NCI-H524 (cell line): ENCODE measurements around the gene COL24A1.
"Not testable (repeated sequence)": the region's sequence is repeated elsewhere in the genome, so short reads cannot be mapped to it uniquely, and the experiment has no call there.

Source experiments
- DNase-seq, 2 experiments: peaks; one replicate each; lab custom pipeline; 2025; lab: John Stamatoyannopoulos, UW

Gene COL24A1

GRCh38 chr1:86153836-86154235 is 2.7 kb downstream of the COL24A1 start:
- DNase-seq, result no peak

DNA sequence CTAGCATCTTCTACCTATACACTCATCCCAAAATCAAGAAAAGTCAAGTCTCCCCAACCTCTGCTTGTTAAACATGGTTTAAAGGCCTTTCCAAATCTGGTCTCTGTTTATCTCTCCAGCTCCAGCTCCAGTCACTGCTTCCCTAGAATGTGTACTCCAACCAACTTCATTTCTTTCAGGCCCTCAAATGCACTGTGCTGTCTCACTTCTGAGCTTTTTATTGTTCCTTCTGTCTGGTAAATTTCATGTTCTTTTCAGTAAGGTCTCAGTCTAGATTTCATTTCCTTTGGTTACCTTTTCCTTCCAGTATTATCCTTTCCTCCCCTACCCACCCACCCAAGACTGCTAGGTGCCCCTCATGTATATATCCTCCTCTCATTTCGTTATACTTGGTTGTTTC is 3.7 kb downstream of the COL24A1 start:
- DNase-seq, result no peak

DNA sequence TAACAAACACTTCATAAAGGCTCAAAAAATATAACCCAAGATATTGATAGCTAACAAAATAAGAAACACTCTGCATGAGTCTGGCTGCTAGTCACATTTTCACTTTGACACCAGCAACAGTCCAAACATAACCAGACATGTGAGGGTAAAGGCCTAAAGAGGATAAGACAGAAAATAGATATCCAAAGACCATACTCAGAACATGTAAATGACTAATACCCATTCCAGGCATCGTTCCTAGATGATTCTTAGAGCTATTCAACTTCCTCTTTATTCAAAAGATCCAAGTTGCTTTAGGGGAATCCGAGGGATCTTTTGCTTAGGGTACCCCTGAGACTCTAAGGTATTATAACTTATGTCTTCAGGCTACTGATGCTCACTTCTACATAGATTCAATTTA is 5.1 kb downstream of the COL24A1 start:
- DNase-seq, result no peak

GRCh38 chr1:86150553-86151055 is 6.0 kb downstream of the COL24A1 start:
- DNase-seq, result no peak

- no peak for DNase-seq
Observed at GRCh38 chr1:86149591-86149990, 7.0 kb downstream of the COL24A1 start.

DNA sequence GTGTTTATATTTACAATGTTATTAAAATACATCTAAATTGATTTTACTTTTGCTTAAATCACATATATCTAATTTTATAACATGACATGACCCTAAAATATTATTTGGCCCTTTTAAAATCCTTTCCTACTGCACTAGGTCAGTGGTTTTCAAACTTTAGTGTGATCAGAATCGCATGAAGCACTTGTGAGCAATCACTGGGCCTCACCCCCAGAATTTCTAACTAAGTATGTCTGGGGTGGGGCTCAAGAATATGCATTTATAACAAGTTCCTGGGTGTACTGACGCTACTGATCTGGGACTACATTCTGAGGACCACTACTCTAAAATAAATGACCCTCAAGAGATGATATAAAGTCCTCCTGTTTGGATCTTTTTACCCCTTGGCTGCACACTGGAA is 8.8 kb downstream of the COL24A1 start:
- DNase-seq, result no peak

DNA sequence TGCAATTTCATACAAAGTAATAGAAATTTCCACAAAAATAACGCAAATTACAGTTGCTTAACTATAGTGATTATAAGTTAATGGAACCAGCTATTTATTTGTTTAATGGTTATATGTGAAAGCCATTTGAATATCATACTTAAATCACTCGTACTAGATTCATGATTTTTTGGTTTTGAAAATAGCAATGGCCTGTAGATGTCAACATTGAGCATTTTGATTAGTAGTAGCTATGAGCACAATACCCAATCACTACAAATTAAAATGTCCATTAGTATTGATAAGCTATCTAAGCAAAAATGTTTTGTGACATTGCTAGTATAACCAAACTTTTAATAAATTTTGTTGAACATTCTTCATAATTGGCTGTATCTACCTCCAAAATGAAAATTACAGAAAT is 10.0 kb downstream of the COL24A1 start:
- no peak for DNase-seq

DNA sequence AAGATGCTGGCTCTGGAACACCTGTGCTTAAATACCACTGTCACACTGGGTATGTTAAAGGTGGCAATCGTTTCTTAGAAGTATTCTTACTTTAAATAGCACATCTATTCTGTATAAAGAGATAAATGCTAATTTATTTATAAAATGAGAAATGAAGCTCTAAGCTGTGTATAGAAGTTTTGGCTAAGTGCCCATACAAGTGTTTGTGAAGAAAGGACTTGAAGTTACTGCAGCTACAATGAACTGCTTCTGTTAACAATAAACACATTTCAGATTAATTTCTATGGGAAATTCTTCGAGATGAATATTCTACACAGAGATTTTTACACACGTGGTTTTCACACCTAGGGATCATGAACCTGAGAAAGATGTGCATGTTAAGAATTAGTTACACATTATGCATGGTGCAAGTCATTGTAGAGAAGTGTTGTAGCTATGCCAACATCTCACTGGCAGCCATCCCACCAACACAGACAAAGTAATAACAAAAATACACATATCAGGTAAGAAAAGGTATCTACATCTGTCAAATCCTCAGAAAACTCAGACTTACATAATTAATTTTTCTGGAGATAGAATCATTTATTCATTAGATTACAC is 16.2 kb downstream of the COL24A1 start:
- DNase-seq, result no peak

DNA sequence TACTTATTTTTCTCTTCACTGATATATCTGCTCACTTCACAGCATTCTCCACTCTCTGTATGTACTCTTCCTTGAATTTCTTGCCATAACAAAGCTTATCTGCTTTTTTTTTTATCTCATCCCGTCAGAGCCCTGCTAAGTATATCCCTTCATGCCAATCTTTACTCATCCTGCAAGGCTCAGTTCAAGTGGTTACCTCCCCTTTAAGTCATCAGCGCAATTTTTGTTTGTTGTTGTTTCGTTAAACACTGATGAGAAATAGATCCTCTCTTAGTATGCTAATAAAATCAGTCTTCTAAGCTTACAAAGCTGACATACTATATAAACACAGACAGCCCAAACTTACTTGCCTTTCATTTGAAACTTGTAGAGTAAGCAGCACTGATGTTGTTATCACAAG is 17.8 kb downstream of the COL24A1 start:
- DNase-seq, result no peak

DNA sequence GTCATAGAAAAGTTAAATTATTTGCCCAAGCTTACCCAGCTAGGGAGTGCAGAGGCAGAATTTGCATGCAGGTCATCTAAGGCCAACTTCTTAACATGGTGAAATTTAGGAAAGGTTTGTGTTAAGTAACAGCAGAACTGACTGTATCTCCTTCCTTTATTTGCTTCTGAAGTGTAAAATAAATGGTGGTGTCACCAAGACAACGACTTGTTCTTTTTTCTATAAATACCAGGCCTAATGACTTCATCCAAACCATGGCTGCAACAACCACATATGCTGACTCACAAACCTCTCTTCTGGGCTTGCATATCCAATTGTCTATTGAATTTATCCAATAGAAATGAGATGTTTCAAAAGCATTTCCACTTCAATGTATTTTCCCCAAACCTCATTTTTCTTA is 19.1 kb downstream of the COL24A1 start:
- no peak for DNase-seq

DNA sequence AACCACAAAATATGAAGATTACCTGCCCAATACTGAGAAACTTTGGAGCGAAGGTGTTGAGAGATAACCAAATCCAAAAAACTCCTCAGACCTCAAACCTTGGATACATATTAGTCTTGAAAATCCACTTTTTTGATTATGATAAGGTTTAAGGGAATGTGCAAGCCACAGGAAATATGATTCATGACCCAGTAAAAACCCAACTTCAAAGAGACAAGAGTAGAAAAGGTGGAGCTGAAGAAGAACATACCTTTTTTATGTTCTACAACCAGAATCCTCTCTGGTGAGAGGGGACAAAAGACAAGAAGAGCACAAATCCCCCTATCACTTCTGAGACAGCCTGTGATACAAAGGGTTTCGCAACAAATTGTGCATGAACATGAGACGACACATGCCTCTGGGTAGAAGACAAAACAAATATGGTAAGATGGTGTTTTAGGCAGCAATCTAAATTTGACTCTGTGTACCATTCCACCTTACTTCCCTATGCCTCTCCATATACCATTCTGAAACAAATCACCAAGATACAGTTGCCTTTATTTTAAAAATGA is 37.3 kb downstream of the COL24A1 start:
- no peak for DNase-seq

- DNase-seq, result no peak
Observed at GRCh38 chr1:86114816-86115400, 41.7 kb downstream of the COL24A1 start.

DNA sequence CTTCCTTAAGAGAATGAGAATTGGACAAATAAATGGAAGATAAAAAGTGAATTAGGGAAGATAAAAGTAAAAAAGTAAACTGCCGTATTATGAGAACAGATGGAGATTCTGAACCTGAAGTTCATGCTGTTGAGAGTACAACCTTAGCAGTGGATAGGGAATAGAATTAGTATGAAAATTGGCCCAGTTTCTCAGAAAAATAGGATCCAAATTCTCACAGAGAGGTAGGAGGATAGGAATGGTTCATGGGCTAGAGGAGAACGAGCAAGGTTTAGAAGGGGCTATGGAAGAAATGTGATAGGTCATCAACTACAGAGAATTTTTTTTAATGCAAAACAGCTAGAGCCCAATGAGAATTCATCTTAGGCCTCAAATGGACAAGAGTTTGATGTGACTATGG is 42.3 kb downstream of the COL24A1 start:
- DNase-seq, result no peak

DNA sequence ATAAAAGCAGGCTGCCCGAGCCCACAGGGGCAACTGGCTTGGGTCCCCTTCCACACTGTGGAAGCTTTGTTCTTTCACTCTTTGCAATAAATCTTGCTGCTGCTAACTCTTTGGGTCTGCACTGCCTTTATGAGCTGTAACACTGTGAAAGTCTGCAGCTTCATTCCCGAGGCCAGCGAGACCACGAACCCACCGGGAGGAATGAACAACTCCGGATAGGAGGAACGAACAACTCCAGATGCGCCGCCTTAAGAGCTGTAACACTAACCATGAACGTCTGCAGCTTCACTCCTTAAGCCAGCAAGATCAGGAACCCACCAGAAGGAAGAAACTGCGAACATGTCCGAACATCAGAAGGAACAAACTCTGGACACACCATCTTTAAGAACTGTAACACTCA is 45.0 kb downstream of the COL24A1 start:
- not testable (repeated sequence) for DNase-seq

DNA sequence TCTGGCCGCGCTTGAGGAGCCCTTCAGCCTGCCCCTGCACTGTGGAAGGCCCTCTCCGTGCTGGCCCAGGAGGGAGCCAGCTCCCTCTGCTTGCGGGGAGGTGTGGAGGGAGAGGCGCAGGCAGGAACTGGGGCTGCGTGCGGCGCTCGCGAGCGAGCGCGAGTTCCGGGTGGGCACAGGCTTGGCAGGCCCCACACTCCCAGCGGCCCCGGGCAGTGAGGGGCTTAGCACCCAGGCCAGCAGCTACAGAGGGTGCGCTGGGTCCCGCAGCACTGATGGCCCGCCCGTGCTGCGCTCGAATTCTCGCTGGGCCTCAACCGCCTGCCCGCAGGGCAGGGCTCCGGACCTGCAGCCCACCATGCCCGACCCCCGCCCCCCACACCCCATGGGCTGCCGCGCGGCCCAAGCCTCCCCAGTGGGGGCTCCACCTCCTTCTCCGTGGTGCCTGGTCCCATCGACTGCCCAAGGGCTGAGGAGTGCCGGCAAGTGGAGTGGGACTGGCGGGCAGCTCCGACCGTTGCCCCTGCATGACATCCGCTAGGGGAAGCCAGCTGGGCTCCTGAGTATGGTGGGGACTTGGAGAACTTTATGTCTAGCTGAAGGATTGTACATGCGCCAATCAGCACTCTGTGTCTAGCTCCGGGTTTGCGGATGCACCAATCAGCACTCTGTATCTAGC is 46.0 kb downstream of the COL24A1 start:
- no peak for DNase-seq

- no peak for DNase-seq
Observed at GRCh38 chr1:86105533-86105866, 51.1 kb downstream of the COL24A1 start.

DNA sequence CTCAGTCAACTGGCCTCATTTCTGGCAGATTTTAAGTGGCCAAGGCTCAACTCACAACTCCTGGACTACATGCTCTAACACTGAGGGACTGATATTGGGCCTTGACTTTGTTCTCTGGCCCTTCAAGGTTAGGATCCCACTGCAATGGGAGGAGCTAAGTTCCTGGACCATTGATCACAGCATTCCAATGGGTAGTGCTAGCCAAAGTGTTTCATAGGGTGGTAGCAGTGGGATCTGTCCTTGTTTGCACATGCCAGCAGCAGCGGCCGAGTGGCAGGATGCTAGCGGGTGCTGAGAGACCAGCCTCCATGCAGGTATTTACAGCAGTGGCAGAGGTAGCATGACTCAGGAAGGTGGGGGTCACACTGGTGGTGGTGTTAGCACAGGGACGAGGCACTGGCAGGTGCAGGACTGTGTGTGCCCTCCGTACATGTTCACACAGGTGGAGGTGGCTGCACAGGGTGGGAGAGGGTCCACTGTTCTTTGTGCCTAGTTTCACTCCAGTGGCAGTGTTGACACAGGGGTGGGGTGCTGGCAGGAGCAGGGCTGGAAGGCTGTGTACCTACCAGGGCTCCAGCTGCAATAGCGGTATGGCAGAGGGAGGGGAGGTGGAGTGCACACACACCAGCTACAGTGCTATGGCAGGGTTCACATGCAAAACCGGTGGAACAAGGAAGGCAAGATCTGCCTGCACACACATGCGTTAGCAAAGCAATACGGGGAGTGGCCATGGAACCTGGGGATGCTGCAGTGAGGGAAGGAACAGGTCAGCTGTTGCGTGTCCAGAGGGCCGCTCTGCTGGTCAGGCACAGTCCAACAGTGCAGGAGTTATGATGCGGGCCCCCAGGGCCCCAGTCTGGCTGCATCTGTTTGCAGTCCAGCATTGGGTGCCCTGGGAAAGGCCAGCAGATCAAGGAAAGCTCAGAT is 51.7 kb downstream of the COL24A1 start:
- no peak for DNase-seq

DNA sequence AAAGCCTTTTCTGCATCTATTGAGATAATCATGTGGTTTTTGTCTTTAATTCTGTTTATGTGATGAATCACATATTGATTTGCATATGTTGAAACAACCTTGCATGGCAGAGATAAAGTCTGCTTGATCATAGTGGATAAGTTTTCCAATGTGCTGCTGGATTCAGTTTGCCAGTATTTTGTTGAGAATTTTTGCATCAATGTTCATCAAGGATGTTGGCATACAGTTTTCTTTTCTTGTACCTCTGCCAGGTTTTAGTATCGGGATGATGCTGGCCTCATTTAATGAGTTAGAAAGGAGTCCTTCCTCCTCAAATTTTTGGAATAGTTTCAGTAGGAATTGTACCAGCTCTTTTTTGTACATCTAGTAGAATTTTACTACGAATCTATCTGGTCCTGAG is 55.0 kb downstream of the COL24A1 start:
- DNase-seq, result no peak

DNA sequence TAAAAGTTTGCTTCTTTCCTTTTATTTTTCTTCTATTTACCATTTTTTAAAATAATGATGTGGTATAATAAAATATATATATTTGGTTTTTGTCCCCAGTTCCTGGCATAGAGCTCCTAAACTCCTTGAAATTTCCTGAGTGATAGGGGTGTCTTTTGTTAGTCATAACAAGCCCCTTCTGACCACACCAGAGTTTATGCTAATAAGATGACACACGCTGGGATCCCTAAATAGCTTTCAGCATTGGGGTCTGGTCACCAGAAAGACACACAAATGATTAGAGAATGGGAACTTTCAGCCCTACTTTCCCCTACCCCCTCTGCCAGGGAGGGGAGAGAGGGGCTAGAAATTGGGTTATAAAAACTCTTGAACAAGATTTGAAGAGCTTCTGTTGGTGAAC is 56.2 kb downstream of the COL24A1 start:
- DNase-seq, result no peak

GRCh38 chr1:86089765-86090164 is 66.8 kb downstream of the COL24A1 start:
- no peak for DNase-seq

GRCh38 chr1:86085741-86086409 is 70.7 kb downstream of the COL24A1 start:
- no peak for DNase-seq

DNA sequence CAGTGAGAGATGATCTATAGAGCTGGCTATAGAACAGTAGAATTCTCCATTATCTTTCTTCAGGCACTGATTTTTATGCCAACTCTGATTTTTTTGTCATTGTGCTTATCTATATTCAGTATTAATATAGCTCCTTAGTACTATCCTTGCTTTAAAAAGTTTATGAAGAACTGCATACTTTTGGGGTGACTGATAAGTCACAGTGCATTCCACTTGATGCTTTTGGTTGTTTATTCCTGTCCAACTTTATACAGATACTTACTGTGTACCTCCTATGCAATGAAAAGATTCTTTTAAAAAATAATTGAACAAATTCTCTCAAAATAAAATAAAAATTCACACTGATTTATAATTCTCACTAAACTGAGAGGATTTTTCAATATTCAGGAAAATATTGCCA is 71.6 kb downstream of the COL24A1 start:
- no peak for DNase-seq
